ENCODE data around the gene MT1HL1.

Gene MT1HL1

GRCh38 chr1:237043846-237044636, 39.8 kb upstream of the MT1HL1 start:
- Histone ChIP-seq H3K36me3 (no peaks in the 10 kb centered on the region), H3K9me3 (no peaks in the 10 kb centered on the region), H3K4me3 (ENCODE audit: low read depth, low read length) (no peak overlapping the region), H3K4me1 (no peaks in the 10 kb centered on the region), H3K27me3 (peaks cover 60% of the 10 kb centered on the region)
- no peak for TF ChIP-seq CTCF (IDR thresholded peaks at IDR 0.05; ENCODE audit: low read depth, low read length)
- no peak for DNase-seq

GRCh38 chr1:237042892-237043576, 38.8 kb upstream of the MT1HL1 start:
- H3K4me1 ChIP-seq: no peaks in the 10 kb centered on the region
- TF ChIP-seq CTCF (IDR thresholded peaks at IDR 0.05; ENCODE audit: low read depth, low read length): no peak
- peak; percentile 24 for DNase-seq
- peaks cover 61% of the 10 kb centered on the region for H3K27me3 ChIP-seq
- no peaks in the 10 kb centered on the region for H3K36me3 ChIP-seq
- H3K4me3 ChIP-seq (ENCODE audit: low read depth, low read length): peak overlapping the region; percentile 41
- H3K9me3 ChIP-seq: no peaks in the 10 kb centered on the region

GRCh38 chr1:237042526-237042891, 38.3 kb upstream of the MT1HL1 start:
- TF ChIP-seq CTCF (IDR thresholded peaks at IDR 0.05; ENCODE audit: low read depth, low read length): no peak
- Histone ChIP-seq H3K36me3 (no peaks in the 10 kb centered on the region), H3K4me1 (no peaks in the 10 kb centered on the region), H3K9me3 (no peaks in the 10 kb centered on the region), H3K4me3 (ENCODE audit: low read depth, low read length) (peak overlapping the region; percentile 41), H3K27me3 (peaks cover 58% of the 10 kb centered on the region)
- DNase-seq: no peak

- peak; percentile 53 for TF ChIP-seq CTCF (IDR thresholded peaks at IDR 0.05; ENCODE audit: low read depth, low read length)
- Histone ChIP-seq H3K4me3 (ENCODE audit: low read depth, low read length) (peak within 1 kb of the TSS; percentile 41), H3K27me3 (peaks cover 58% of the 10 kb centered on the region), H3K36me3 (no peaks in the 10 kb centered on the region), H3K9me3 (no peaks in the 10 kb centered on the region), H3K4me1 (no peaks in the 10 kb centered on the region)
- peak; percentile 62 for DNase-seq
Observed at GRCh38 chr1:237041795-237042525, 37.7 kb upstream of the MT1HL1 start, which contains the start of gene RYR2. TSS of gene RYR2 (plus strand) at chr1:237042184. CDS start at chr1:237042522, 338 bp downstream.

GRCh38 chr1:237041461-237041794, 37.2 kb upstream of the MT1HL1 start:
- Histone ChIP-seq H3K4me1 (no peaks in the 10 kb centered on the region), H3K4me3 (ENCODE audit: low read depth, low read length) (no peak overlapping the region), H3K36me3 (no peaks in the 10 kb centered on the region), H3K9me3 (no peaks in the 10 kb centered on the region), H3K27me3 (peaks cover 56% of the 10 kb centered on the region)
- no peak for DNase-seq
- TF ChIP-seq CTCF (IDR thresholded peaks at IDR 0.05; ENCODE audit: low read depth, low read length): no peak

Data from BE2C (cell line).